GM21786 (cell line): Measurements from ENCODE around the gene LEKR1.
A peak's percentile ranks its signal among the peaks of the same experiment; 100 is the strongest.
"Not testable (repeated sequence)": the region's sequence is repeated elsewhere in the genome, so short reads cannot be mapped to it uniquely, and the experiment has no call there.

Experiments
- ATAC-seq: cut with Tn5 transposase; IDR thresholded peaks from one replicate; pipeline ENCODE4 v1.9.1; 2021; ENCODE audit not compliant: unreplicated experiment

The LEKR1 gene

GRCh38 chr3:156834435-156834834 is 8.3 kb downstream of the LEKR1 start:
- ATAC-seq = no peak

- ATAC-seq = no peak
Observed at GRCh38 chr3:156834962-156835535, 8.9 kb downstream of the LEKR1 start.

GRCh38 chr3:156836701-156837100 is 10.5 kb downstream of the LEKR1 start:
- no peak for ATAC-seq

GRCh38 chr3:156837115-156837514 is 11.0 kb downstream of the LEKR1 start:
- no peak for ATAC-seq

- ATAC-seq = no peak
Observed at GRCh38 chr3:156838035-156838434, 11.9 kb downstream of the LEKR1 start.

GRCh38 chr3:156840826-156841689 is 14.9 kb downstream of the LEKR1 start:
- ATAC-seq = no peak

GRCh38 chr3:156843071-156843808 is 17.1 kb downstream of the LEKR1 start:
- no peak for ATAC-seq

GRCh38 chr3:156847752-156848448 is 21.7 kb downstream of the LEKR1 start:
- ATAC-seq = no peak

GRCh38 chr3:156859578-156859977 is 33.4 kb downstream of the LEKR1 start:
- peak; percentile 96 for ATAC-seq

- no peak for ATAC-seq
Observed at GRCh38 chr3:156860873-156861272, 34.7 kb downstream of the LEKR1 start.

GRCh38 chr3:156862338-156862737 is 36.2 kb downstream of the LEKR1 start:
- no peak for ATAC-seq

- no peak for ATAC-seq
Observed at GRCh38 chr3:156865732-156866131, 39.6 kb downstream of the LEKR1 start.

GRCh38 chr3:156867174-156867573 is 41.0 kb downstream of the LEKR1 start:
- no peak for ATAC-seq

- ATAC-seq = no peak
Observed at GRCh38 chr3:156867920-156868319, 41.8 kb downstream of the LEKR1 start.

GRCh38 chr3:156873906-156874305 is 47.8 kb downstream of the LEKR1 start:
- no peak for ATAC-seq

- ATAC-seq = not testable (repeated sequence)
Observed at GRCh38 chr3:156879491-156879890, 53.3 kb downstream of the LEKR1 start.

- ATAC-seq = no peak
Observed at GRCh38 chr3:156885761-156886160, 59.6 kb downstream of the LEKR1 start.

GRCh38 chr3:156888176-156888575 is 62.0 kb downstream of the LEKR1 start:
- no peak for ATAC-seq

GRCh38 chr3:156888576-156888975 is 62.4 kb downstream of the LEKR1 start:
- no peak for ATAC-seq

- no peak for ATAC-seq
Observed at GRCh38 chr3:156892701-156893100, 66.5 kb downstream of the LEKR1 start.

- not testable (repeated sequence) for ATAC-seq
Observed at GRCh38 chr3:156895374-156895773, 69.2 kb downstream of the LEKR1 start.
